Suprapubic skin (tissue), 4 donors: ENCODE results near the gene GAS7. TPM values are rescaled to one million over a fixed set of nuclear protein-coding genes. Genes with fewer than 3 reads are reported as not detected.

Experiments
- DNase-seq, 2 donors: peaks; one replicate each; pipeline ENCODE4 v3.0.0-alpha.2; 2019; ENCODE audit warnings: low spot score in 2 of 2
- H3K27ac ChIP-seq: fragments of 200-600 bp; sonication (generic); one replicate; pipeline ENCODE4 v1.5.1; 2019
- H3K27me3 ChIP-seq: fragments of 200-600 bp; sonication (generic); one replicate; pipeline ENCODE4 v1.5.1; 2019
- H3K36me3 ChIP-seq: fragments of 200-600 bp; sonication (generic); one replicate; pipeline ENCODE4 v1.5.1; 2019
- H3K4me1 ChIP-seq: fragments of 200-600 bp; sonication (generic); one replicate; pipeline ENCODE4 v1.5.1; 2019
- H3K4me3 ChIP-seq: fragments of 200-600 bp; sonication (generic); one replicate; pipeline ENCODE4 v1.5.1; 2019; ENCODE audit warnings: mild to moderate bottlenecking
- H3K9me3 ChIP-seq: fragments of 200-600 bp; sonication (generic); one replicate; pipeline ENCODE4 v1.5.1; 2019
- CTCF ChIP-seq, 2 donors: fragments of 200-600 bp in 1 of 2; fragments of 450-650 bp in 1 of 2; sonication (generic) in 1 of 2; IDR thresholded peaks; one replicate each; pipeline ENCODE4 v1.5.1; 2016 to 2019; ENCODE audit warnings: antibody characterized with exemption in 2 of 2, mild to moderate bottlenecking in 1 of 2, moderate library complexity in 1 of 2
- EP300 ChIP-seq: sonication (generic); formaldehyde crosslinking; IDR thresholded peaks from one replicate; pipeline ENCODE4 v1.6.1; 2017; ENCODE audit warnings: antibody characterized with exemption
- POLR2A ChIP-seq, 2 donors: fragments of 450-650 bp; IDR thresholded peaks; one replicate each; pipeline ENCODE4 v1.6.1; 2017; ENCODE audit warnings: antibody characterized with exemption in 2 of 2, mild to moderate bottlenecking in 2 of 2, moderate library complexity in 2 of 2
- POLR2AphosphoS5 ChIP-seq, 3 donors: sonication (generic); formaldehyde crosslinking; IDR thresholded peaks; one replicate each; pipeline ENCODE4 v1.6.1; 2017; ENCODE audit warnings: antibody characterized with exemption in 3 of 3
- WGBS: methylation state at CpG from one replicate; pipeline ENCODE4 v1.1.5; 2018; 5-methylcytosine and 5-hydroxymethylcytosine counted together
- total RNA-seq, 4 donors: library from RNA; depleted of rRNA; stranded (reverse); fragments of >200 nt; gene quantifications; one replicate each; pipeline ENCODE4 v1.1.0, GENCODE V29; 2016

The GAS7 gene
- total RNA-seq, 4 donors from 2014 or later: 45.7 to 106 (median 74.2) TPM

GRCh38 chr17:10029129-10029528, 169.3 kb downstream of the GAS7 start:
- Histone ChIP-seq H3K27me3 (no peaks in the 10 kb centered on the region), H3K4me1 (peaks cover 40% of the 10 kb centered on the region), H3K36me3 (peaks cover 3% of the 10 kb centered on the region), H3K27ac (no peak overlapping the region), H3K9me3 (no peaks in the 10 kb centered on the region), H3K4me3 (no peak overlapping the region)
- no peak for DNase-seq
- TF ChIP-seq EP300 (no peak), POLR2A (IDR thresholded peaks at IDR 0.05) (no peak), CTCF (IDR thresholded peaks at IDR 0.05) (no peak), POLR2AphosphoS5 (IDR thresholded peaks at IDR 0.05) (no peak)
- 88% methylated on average over 7 of the region's 7 CpGs for WGBS

GRCh38 chr17:10025976-10026901, 172.2 kb downstream of the GAS7 start:
- WGBS: 61% methylated on average over 15 of the region's 21 CpGs

GRCh38 chr17:10025224-10025623, 173.2 kb downstream of the GAS7 start:
- no peak for TF ChIP-seq CTCF (IDR thresholded peaks at IDR 0.05)
- no peak for TF ChIP-seq POLR2AphosphoS5 (IDR thresholded peaks at IDR 0.05)
- no peak for TF ChIP-seq EP300
- no peak for TF ChIP-seq POLR2A (IDR thresholded peaks at IDR 0.05)
- Histone ChIP-seq H3K27ac (no peak overlapping the region), H3K4me3 (no peak overlapping the region), H3K4me1 (peaks cover 30% of the 10 kb centered on the region), H3K36me3 (peaks cover 3% of the 10 kb centered on the region), H3K9me3 (no peaks in the 10 kb centered on the region), H3K27me3 (no peaks in the 10 kb centered on the region)
- no peak for DNase-seq
- 98% methylated on average over 6 of the region's 6 CpGs for WGBS

More at GRCh38 chr17:10025976-10026901, 172.2 kb downstream of the GAS7 start:
- Histone ChIP-seq H3K4me1 (peaks cover 21% of the 10 kb centered on the region), H3K4me3 (no peak overlapping the region), H3K9me3 (no peaks in the 10 kb centered on the region), H3K36me3 (peaks cover 3% of the 10 kb centered on the region), H3K27me3 (no peaks in the 10 kb centered on the region), H3K27ac (no peak overlapping the region)
- no peak for TF ChIP-seq POLR2A (IDR thresholded peaks at IDR 0.05)
- no peak for DNase-seq

GRCh38 chr17:10022416-10022815, 176.0 kb downstream of the GAS7 start:
- no peaks in the 10 kb centered on the region for H3K9me3 ChIP-seq
- TF ChIP-seq POLR2A (IDR thresholded peaks at IDR 0.05): no peak
- no peak for TF ChIP-seq POLR2AphosphoS5 (IDR thresholded peaks at IDR 0.05)
- TF ChIP-seq CTCF (IDR thresholded peaks at IDR 0.05): no peak
- no peak for TF ChIP-seq EP300
- H3K4me3 ChIP-seq: no peak overlapping the region
- 79% methylated on average over 13 of the region's 13 CpGs for WGBS
- no peaks in the 10 kb centered on the region for H3K36me3 ChIP-seq
- H3K27me3 ChIP-seq: no peaks in the 10 kb centered on the region
- H3K27ac ChIP-seq: no peak overlapping the region
- no peak for DNase-seq
- peaks cover 44% of the 10 kb centered on the region for H3K4me1 ChIP-seq

GRCh38 chr17:10021272-10021984, 177.0 kb downstream of the GAS7 start:
- DNase-seq: no peak
- Histone ChIP-seq H3K36me3 (no peaks in the 10 kb centered on the region), H3K4me3 (no peak overlapping the region), H3K9me3 (no peaks in the 10 kb centered on the region), H3K27me3 (no peaks in the 10 kb centered on the region), H3K27ac (no peak overlapping the region), H3K4me1 (peaks cover 37% of the 10 kb centered on the region)
- 77% methylated on average over 21 of the region's 21 CpGs for WGBS
- TF ChIP-seq EP300 (no peak), CTCF (IDR thresholded peaks at IDR 0.05) (no peak), POLR2AphosphoS5 (IDR thresholded peaks at IDR 0.05) (no peak), POLR2A (IDR thresholded peaks at IDR 0.05) (no peak)
